B cell (primary cell): Measurements from ENCODE around the gene ERN1. TPM values are rescaled to one million over a fixed set of nuclear protein-coding genes. Genes with fewer than 3 reads are reported as not detected.

Experiments
- ATAC-seq: fragments of 200-7000 bp; cut with Tn5 transposase; one replicate; pipeline ENCODE4 v1.10.0; 2021; ENCODE audit warnings: low read depth, mild to moderate bottlenecking, moderate number of reproducible peaks, moderate library complexity
- CTCF ChIA-PET: fragments of 350-600 bp; sonication (Branson Sonifier 250); formaldehyde crosslinking; loops from one replicate; lab custom pipeline; 2021; ENCODE audit warnings: antibody characterized with exemption, inconsistent platforms; lab: Charles Lee
- POLR2A ChIA-PET: fragments of 350-600 bp; sonication (Branson Sonifier 250); formaldehyde crosslinking; loops from one replicate; lab custom pipeline; 2021; ENCODE audit warnings: antibody characterized with exemption; lab: Charles Lee
- DNase-seq: peaks from one replicate; pipeline ENCODE4 v3.0.0; 2013
- H2AFZ ChIP-seq: 2 replicates; pipeline ENCODE4 v1.6.1; 2012; ENCODE audit warnings: mild to moderate bottlenecking, low read depth, low read length; ENCODE audit not compliant: insufficient read depth, poor library complexity, severe bottlenecking
- H3K27ac ChIP-seq, 2 donors: 1 replicate in 1 of 2; 2 replicates in 1 of 2; pipeline ENCODE4 v1.5.1; 2012 to 2013; ENCODE audit warnings: low read length in 2 of 2, mild to moderate bottlenecking in 2 of 2, moderate library complexity in 1 of 2
- H3K27me3 ChIP-seq, 4 experiments: fragments of 200-600 bp in 1 of 4; sonication (generic) in 1 of 4; replicated peaks in 1 of 4; 1 replicate in 2 of 4; 2 replicates in 2 of 4; pipeline versions ENCODE4 v1.6.1 to v1.7.0; 2013 to 2016; ENCODE audit warnings: low read length in 3 of 4, mild to moderate bottlenecking in 2 of 4, mixed read lengths in 1 of 4, moderate library complexity in 1 of 4; ENCODE audit not compliant: insufficient read depth in 4 of 4, control insufficient read depth in 3 of 4; ENCODE audit errors: control extremely low read depth in 1 of 4
- H3K36me3 ChIP-seq, 2 experiments: replicated peaks in 1 of 2; 1 replicate in 1 of 2; 2 replicates in 1 of 2; pipeline versions ENCODE4 v1.6.1 to v1.7.1; 2013; ENCODE audit warnings: low read length in 1 of 2; ENCODE audit not compliant: insufficient read depth in 2 of 2, control insufficient read depth in 1 of 2; ENCODE audit errors: control extremely low read depth in 1 of 2, extremely low read depth in 1 of 2
- H3K4me1 ChIP-seq, 2 donors: fragments of 200-600 bp in 1 of 2; sonication (generic) in 1 of 2; 1 replicate in 1 of 2; 2 replicates in 1 of 2; pipeline versions ENCODE4 v1.5.1 to v1.6.1; 2013 to 2017; ENCODE audit warnings: low read length in 2 of 2; ENCODE audit not compliant: control insufficient read depth in 2 of 2, insufficient read depth in 2 of 2
- H3K4me2 ChIP-seq: replicated peaks from 2 replicates; pipeline ENCODE3; 2012; ENCODE audit warnings: mild to moderate bottlenecking, low read depth, low read length; ENCODE audit not compliant: poor library complexity, severe bottlenecking
- H3K4me3 ChIP-seq, 5 experiments: fragments of 200-600 bp in 1 of 5; sonication (generic) in 1 of 5; 1 replicate in 3 of 5; 2 replicates in 2 of 5; pipeline versions ENCODE4 v1.5.1 to v1.7.0; 2011 to 2016; ENCODE audit warnings: low read length in 4 of 5, mild to moderate bottlenecking in 4 of 5, low read depth in 2 of 5, control low read depth in 1 of 5, moderate library complexity in 1 of 5; ENCODE audit not compliant: insufficient read depth in 1 of 5; ENCODE audit errors: control extremely low read depth in 1 of 5, extremely low read depth in 1 of 5
- H3K79me2 ChIP-seq: fragments of 200-600 bp; sonication (generic); one replicate; pipeline ENCODE4 v1.6.0; 2016; ENCODE audit warnings: low read length; ENCODE audit not compliant: control insufficient read depth, insufficient read depth
- H3K9ac ChIP-seq: fragments of 200-600 bp; sonication (generic); 2 replicates; pipeline ENCODE4 v1.6.1; 2017; ENCODE audit warnings: mild to moderate bottlenecking, low read length, moderate library complexity
- H3K9me3 ChIP-seq, 3 donors: one replicate each; pipeline versions ENCODE4 v1.6.1 to v1.7.1; 2013; ENCODE audit warnings: low read length in 2 of 3; ENCODE audit not compliant: control insufficient read depth in 2 of 3, insufficient read depth in 1 of 3; ENCODE audit errors: control extremely low read depth in 1 of 3
- H4K20me1 ChIP-seq: 2 replicates; pipeline ENCODE4 v1.6.0; 2012; ENCODE audit warnings: mild to moderate bottlenecking, low read length; ENCODE audit not compliant: insufficient read depth, control insufficient read depth, poor library complexity, severe bottlenecking
- H3K27ac Mint-ChIP-seq: one replicate; pipeline ENCODE4 v1.8.0; 2021; ENCODE audit warnings: mixed read lengths
- H3K27me3 Mint-ChIP-seq: one replicate; pipeline ENCODE4 v1.8.0; 2021; ENCODE audit warnings: mixed read lengths
- H3K4me1 Mint-ChIP-seq: one replicate; pipeline ENCODE4 v1.8.0; 2021; ENCODE audit warnings: mixed read lengths
- H3K4me3 Mint-ChIP-seq: one replicate; pipeline ENCODE4 v1.8.0; 2021; ENCODE audit warnings: mixed read lengths
- H3K9me3 Mint-ChIP-seq: one replicate; pipeline ENCODE4 v1.8.0; 2022; ENCODE audit warnings: mixed read lengths; ENCODE audit not compliant: insufficient read depth
- CTCF ChIP-seq: fragments of 200-600 bp; IDR thresholded peaks from one replicate; pipeline ENCODE4 v1.8.0; 2022; ENCODE audit warnings: antibody characterized with exemption, mild to moderate bottlenecking
- EZH2 ChIP-seq: IDR thresholded peaks from 2 replicates; pipeline ENCODE4 v1.6.1; 2012; ENCODE audit warnings: borderline replicate concordance, low read depth, mild to moderate bottlenecking, moderate library complexity, low read length; ENCODE audit not compliant: insufficient read depth, poor library complexity, severe bottlenecking
- WGBS: methylation state at CpG from one replicate; pipeline ENCODE4 v1.1.5; 2013; ENCODE audit warnings: missing lambda C conversion rate; ENCODE audit not compliant: insufficient coverage; 5-methylcytosine and 5-hydroxymethylcytosine counted together
- intact Hi-C: fragments of 100-400 bp; cut with micrococcal nuclease; formaldehyde crosslinking; loops from one replicate; pipeline ENCODE4 v1.10.0; 2022
- polyA plus RNA-seq: library from polyadenylated mRNA; depleted of rRNA; stranded (reverse); fragments of >200 nt; gene quantifications from 2 replicates; pipeline ENCODE4 v1.2.3, GENCODE V29; 2012
- total RNA-seq, 2 donors: library from RNA; stranded (reverse); fragments of 120-200 nt in 1 of 2; gene quantifications; 1 replicate in 1 of 2; 2 replicates in 1 of 2; pipeline versions ENCODE4 v1.2.3 to v1.2.4, GENCODE V29; 2013 to 2022

ERN1 gene
- total and polyA plus RNA-seq, 2 donors (not counting 1 experiment from before 2014, with no cell fraction given): 7.0 to 19.4 TPM

GRCh38 chr17:64154313-64154695, 24.4 kb upstream of the ERN1 start:
- ATAC-seq (no peak), DNase-seq (no peak)
- TF ChIP-seq CTCF: no peak
- no peak for TF ChIP-seq EZH2
- no peak overlapping the region for H3K27ac ChIP-seq
- intact Hi-C loops: no loop called here
- no peaks in the 10 kb centered on the region for H3K79me2 ChIP-seq
- H3K9me3 ChIP-seq: no peaks in the 10 kb centered on the region
- no peak overlapping the region for H3K4me2 ChIP-seq
- H3K36me3 ChIP-seq: peaks cover 0 to 1% of the 10 kb centered on the region in 2 experiments
- H4K20me1 ChIP-seq: no peaks in the 10 kb centered on the region
- CTCF ChIA-PET: interaction anchor here (1.2 kb wide), 1 partner anchor 21 kb away, joined by 3 read pairs; no protein-coding TSS in a partner anchor
- no peak overlapping the region for H3K9ac ChIP-seq
- H3K4me3 Mint-ChIP-seq: no peak overlapping the region
- no peak overlapping the region for H3K27ac Mint-ChIP-seq
- H3K9me3 Mint-ChIP-seq: no peaks in the 10 kb centered on the region
- H3K27me3 Mint-ChIP-seq: no peaks in the 10 kb centered on the region
- no peaks in the 10 kb centered on the region for H3K27me3 ChIP-seq
- H2AFZ ChIP-seq: no peak overlapping the region
- no CpG with 5 or more reads among the region's 4 CpGs for WGBS
- H3K4me1 ChIP-seq: no peaks in the 10 kb centered on the region
- POLR2A ChIA-PET: interaction anchor here (1.2 kb wide), 1 partner anchor 9 kb away, joined by 4 read pairs; no protein-coding TSS in a partner anchor
- H3K4me1 Mint-ChIP-seq: no peaks in the 10 kb centered on the region
- no peak overlapping the region for H3K4me3 ChIP-seq

GRCh38 chr17:64153565-64154312, 23.8 kb upstream of the ERN1 start:
- Mint-ChIP-seq H3K27me3 (no peaks in the 10 kb centered on the region), H3K4me3 (no peak overlapping the region), H3K9me3 (no peaks in the 10 kb centered on the region), H3K27ac (no peak overlapping the region), H3K4me1 (no peaks in the 10 kb centered on the region)
- ChIA-PET POLR2A (interaction anchor here (1.2 kb wide), 1 partner anchor 8 kb away, joined by 4 read pairs; no protein-coding TSS in a partner anchor), CTCF (interaction anchor here (1.2 kb wide), 1 partner anchor 20 kb away, joined by 3 read pairs; no protein-coding TSS in a partner anchor)
- intact Hi-C loops: no loop called here
- no peaks in the 10 kb centered on the region for H3K27me3 ChIP-seq
- H4K20me1 ChIP-seq: no peaks in the 10 kb centered on the region
- TF ChIP-seq EZH2: no peak
- TF ChIP-seq CTCF: no peak
- peaks cover 1 to 3% of the 10 kb centered on the region in 2 experiments for H3K36me3 ChIP-seq
- no peak overlapping the region for H3K27ac ChIP-seq
- DNase-seq: no peak
- no peak for ATAC-seq
- H3K4me2 ChIP-seq: no peak overlapping the region
- H3K4me3 ChIP-seq: no peak overlapping the region
- no peak overlapping the region for H2AFZ ChIP-seq
- 95% methylated on average over 2 of the region's 3 CpGs for WGBS
- no peak overlapping the region for H3K9ac ChIP-seq
- H3K4me1 ChIP-seq: no peaks in the 10 kb centered on the region
- no peaks in the 10 kb centered on the region for H3K79me2 ChIP-seq
- no peaks in the 10 kb centered on the region for H3K9me3 ChIP-seq
